ENCODE results near the gene TSSK3.
"Not testable (repeated sequence)": the region's sequence is repeated elsewhere in the genome, so short reads cannot be mapped to it uniquely, and the experiment has no call there.

Gene TSSK3

GRCh38 chr1:32372149-32372756, 9.9 kb downstream of the TSSK3 start:
- peaks cover 20% of the 10 kb centered on the region for H3K4me1 Mint-ChIP-seq
- no peaks in the 10 kb centered on the region for H3K27me3 Mint-ChIP-seq
- H3K9me3 Mint-ChIP-seq: no peaks in the 10 kb centered on the region
- H3K4me3 Mint-ChIP-seq: no peak overlapping the region
- H3K27ac Mint-ChIP-seq: peak overlapping the region; percentile 76
- peaks cover 6% of the 10 kb centered on the region for H3K36me3 Mint-ChIP-seq

DNA sequence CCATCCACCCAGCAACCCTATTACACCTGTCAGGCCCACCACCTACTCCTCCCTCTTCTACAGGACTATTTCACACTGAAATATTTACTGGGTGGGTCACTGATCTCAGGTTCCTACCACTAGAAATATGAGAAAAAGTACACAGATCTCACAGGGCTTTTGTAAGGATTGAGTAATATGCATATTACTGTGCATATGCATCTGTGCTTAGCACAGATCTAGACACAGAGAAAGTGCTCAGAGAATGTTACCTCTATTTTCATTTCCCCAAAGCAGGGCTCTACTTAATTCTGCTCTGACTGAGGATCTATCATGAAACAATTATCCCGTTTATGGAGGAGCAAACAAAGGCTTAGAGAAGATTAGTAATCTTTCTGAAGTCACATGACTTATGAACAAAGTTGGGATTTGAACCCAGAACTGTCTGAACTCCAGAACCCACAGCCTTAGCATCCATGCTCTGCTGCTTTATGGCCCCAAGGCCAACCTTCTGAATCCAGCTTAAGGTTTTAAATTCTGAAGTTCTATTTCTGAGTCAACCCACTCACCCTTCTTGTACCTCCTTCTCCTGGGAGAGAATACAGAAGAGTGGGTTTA, 11.8 kb downstream of the TSSK3 start:
- peak overlapping the region; percentile 23 for H3K27ac Mint-ChIP-seq
- no peaks in the 10 kb centered on the region for H3K27me3 Mint-ChIP-seq
- no peak overlapping the region for H3K4me3 Mint-ChIP-seq
- H3K9me3 Mint-ChIP-seq: no peaks in the 10 kb centered on the region
- peaks cover 20% of the 10 kb centered on the region for H3K4me1 Mint-ChIP-seq
- peaks cover 12% of the 10 kb centered on the region for H3K36me3 Mint-ChIP-seq

GRCh38 chr1:32376199-32376598, 13.9 kb downstream of the TSSK3 start:
- Mint-ChIP-seq H3K36me3 (peaks cover 20% of the 10 kb centered on the region), H3K9me3 (no peaks in the 10 kb centered on the region), H3K4me1 (peaks cover 25% of the 10 kb centered on the region), H3K27me3 (no peaks in the 10 kb centered on the region), H3K4me3 (no peak overlapping the region), H3K27ac (no peak overlapping the region)

- H3K27ac Mint-ChIP-seq: peak overlapping the region; percentile 83
- H3K4me3 Mint-ChIP-seq: peak overlapping the region; percentile 15
- H3K27me3 Mint-ChIP-seq: no peaks in the 10 kb centered on the region
- H3K4me1 Mint-ChIP-seq: peaks cover 13% of the 10 kb centered on the region
- no peaks in the 10 kb centered on the region for H3K9me3 Mint-ChIP-seq
- peaks cover 18% of the 10 kb centered on the region for H3K36me3 Mint-ChIP-seq
These were observed 15.3 kb downstream of the TSSK3 start for GRCh38 chr1:32377541-32378220.

- no peaks in the 10 kb centered on the region for H3K9me3 Mint-ChIP-seq
- peaks cover 6% of the 10 kb centered on the region for H3K4me1 Mint-ChIP-seq
- H3K36me3 Mint-ChIP-seq: peaks cover 17% of the 10 kb centered on the region
- H3K4me3 Mint-ChIP-seq: no peak overlapping the region
- no peak overlapping the region for H3K27ac Mint-ChIP-seq
- H3K27me3 Mint-ChIP-seq: no peaks in the 10 kb centered on the region
These were observed 17.7 kb downstream of the TSSK3 start for GRCh38 chr1:32380057-32380456.

GRCh38 chr1:32386676-32387392, 24.5 kb downstream of the TSSK3 start:
- Mint-ChIP-seq H3K4me1 (peaks cover 9% of the 10 kb centered on the region), H3K27me3 (no peaks in the 10 kb centered on the region), H3K27ac (no peak overlapping the region), H3K36me3 (peaks cover 7% of the 10 kb centered on the region), H3K4me3 (no peak overlapping the region), H3K9me3 (no peaks in the 10 kb centered on the region)

DNA sequence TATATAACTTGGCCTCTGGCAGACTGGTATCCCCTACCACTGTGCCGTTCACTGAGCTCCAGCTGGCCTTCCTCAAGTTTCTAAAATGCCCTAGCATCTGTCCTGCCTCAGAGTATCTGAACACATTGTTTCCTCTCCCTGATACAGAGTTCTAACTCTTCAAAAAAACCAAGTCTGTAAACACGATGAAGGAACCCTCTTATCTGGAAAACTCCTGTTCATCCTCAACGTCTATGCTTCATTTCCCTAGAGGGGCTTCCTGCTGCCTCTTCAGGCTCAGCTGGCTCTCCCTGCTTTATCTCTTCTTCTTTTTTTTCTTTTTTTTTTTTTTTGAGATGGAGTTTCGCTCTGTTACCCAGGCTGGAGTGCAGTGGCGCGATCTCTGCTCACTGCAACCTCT, 26.3 kb downstream of the TSSK3 start:
- H3K4me1 Mint-ChIP-seq: peaks cover 24% of the 10 kb centered on the region
- H3K4me3 Mint-ChIP-seq: no peak overlapping the region
- H3K27me3 Mint-ChIP-seq: no peaks in the 10 kb centered on the region
- H3K27ac Mint-ChIP-seq: no peak overlapping the region
- H3K36me3 Mint-ChIP-seq: peaks cover 4% of the 10 kb centered on the region
- no peaks in the 10 kb centered on the region for H3K9me3 Mint-ChIP-seq

- Mint-ChIP-seq H3K27me3 (no peaks in the 10 kb centered on the region), H3K4me1 (peaks cover 41% of the 10 kb centered on the region), H3K36me3 (peaks cover 6% of the 10 kb centered on the region), H3K4me3 (no peak overlapping the region), H3K27ac (no peak overlapping the region), H3K9me3 (no peaks in the 10 kb centered on the region)
These were observed 28.8 kb downstream of the TSSK3 start for GRCh38 chr1:32390904-32391870.

- H3K4me1 Mint-ChIP-seq: peaks cover 32% of the 10 kb centered on the region
- peak overlapping the region; percentile 97 for H3K4me3 Mint-ChIP-seq
- H3K9me3 Mint-ChIP-seq: no peaks in the 10 kb centered on the region
- H3K36me3 Mint-ChIP-seq: peaks cover 3% of the 10 kb centered on the region
- H3K27ac Mint-ChIP-seq: no peak overlapping the region
- H3K27me3 Mint-ChIP-seq: no peaks in the 10 kb centered on the region
These were observed 30.0 kb downstream of the TSSK3 start for GRCh38 chr1:32392325-32392724.

DNA sequence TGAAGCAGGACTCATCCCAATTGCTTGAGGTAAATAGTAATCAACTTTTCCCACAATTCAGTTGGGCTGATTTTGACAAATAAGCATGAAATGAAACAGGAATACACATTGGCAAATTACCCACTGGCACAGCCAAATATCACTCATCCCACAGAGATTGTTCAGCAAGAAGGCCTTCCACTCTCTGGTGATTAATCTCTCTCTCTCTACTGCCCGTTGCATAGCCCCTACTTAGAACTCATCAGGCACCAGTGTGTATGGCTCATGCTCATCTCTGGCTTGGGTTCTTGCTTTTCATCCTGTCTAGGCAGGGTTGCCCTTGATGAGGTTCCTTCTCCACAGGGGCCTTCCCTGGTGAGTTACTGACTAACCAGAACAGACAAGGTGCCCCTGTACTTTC, 30.8 kb downstream of the TSSK3 start:
- Mint-ChIP-seq H3K4me1 (peaks cover 32% of the 10 kb centered on the region), H3K4me3 (peak overlapping the region; percentile 97), H3K27me3 (no peaks in the 10 kb centered on the region), H3K9me3 (no peaks in the 10 kb centered on the region), H3K27ac (peak overlapping the region; percentile 75), H3K36me3 (peaks cover 3% of the 10 kb centered on the region)

GRCh38 chr1:32393832-32394140, 31.4 kb downstream of the TSSK3 start:
- Mint-ChIP-seq H3K9me3 (no peaks in the 10 kb centered on the region), H3K36me3 (peaks cover 3% of the 10 kb centered on the region), H3K27me3 (no peaks in the 10 kb centered on the region), H3K4me3 (peak overlapping the region; percentile 97), H3K4me1 (peaks cover 32% of the 10 kb centered on the region), H3K27ac (peak overlapping the region; percentile 100)

- H3K36me3 Mint-ChIP-seq: peaks cover 3% of the 10 kb centered on the region
- no peaks in the 10 kb centered on the region for H3K27me3 Mint-ChIP-seq
- H3K4me1 Mint-ChIP-seq: peaks cover 32% of the 10 kb centered on the region
- H3K27ac Mint-ChIP-seq: peak within 1 kb of the TSS; percentile 100
- H3K4me3 Mint-ChIP-seq: peak within 1 kb of the TSS; percentile 97
- no peaks in the 10 kb centered on the region for H3K9me3 Mint-ChIP-seq
These were observed 32.0 kb downstream of the TSSK3 start, which contains the start of gene BSDC1 for GRCh38 chr1:32394141-32394889. Gene BSDC1, minus strand, starts transcription at chr1:32394441. Its CDS starts 27 bp downstream, at chr1:32394414.

- Mint-ChIP-seq H3K4me3 (peak overlapping the region; percentile 97), H3K36me3 (peaks cover 3% of the 10 kb centered on the region), H3K9me3 (no peaks in the 10 kb centered on the region), H3K27ac (peak overlapping the region; percentile 42), H3K27me3 (no peaks in the 10 kb centered on the region), H3K4me1 (peaks cover 32% of the 10 kb centered on the region)
These were observed 32.6 kb downstream of the TSSK3 start for GRCh38 chr1:32394890-32395432.

DNA sequence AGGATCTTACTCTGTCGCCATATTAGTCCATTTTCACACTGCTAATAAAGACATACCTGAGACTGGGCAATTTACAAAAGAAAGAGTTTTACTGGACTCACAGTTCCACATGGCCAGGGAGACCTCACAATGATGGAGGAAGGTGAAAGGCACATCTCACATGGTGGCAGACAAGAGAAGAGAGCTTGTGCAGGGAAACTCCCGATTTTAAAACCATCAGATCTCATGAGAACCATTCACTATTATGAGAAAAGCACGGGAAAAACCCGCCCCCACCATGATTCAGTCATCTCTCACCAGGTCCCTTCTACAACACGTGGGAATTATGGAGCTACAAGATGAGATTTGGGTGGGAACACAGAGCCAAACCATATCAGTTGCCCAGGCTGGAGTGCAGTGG, 34.2 kb downstream of the TSSK3 start:
- not testable (repeated sequence) for H3K27ac Mint-ChIP-seq

More for the DNA sequence above, 34.2 kb downstream of the TSSK3 start:
- H3K36me3 Mint-ChIP-seq, H3K9me3 Mint-ChIP-seq, H3K27me3 Mint-ChIP-seq, H3K4me3 Mint-ChIP-seq: not testable (repeated sequence)
- H3K4me1 Mint-ChIP-seq: peaks cover 37% of the 10 kb centered on the region

Data from activated naive CD4-positive, alpha-beta T cell treated with anti-CD3 and anti-CD28 coated beads, Interleukin-2, amount 50 U/mL, for 24 hours (primary cell).